Neuronal stem cell (in vitro differentiated cells): ENCODE data around the gene HMGCS2.

Experiments used
- DNase-seq: peaks from one replicate; pipeline ENCODE4 v3.0.0-alpha.2; 2013; ENCODE audit warnings: low spot score
- H2AFZ ChIP-seq: one replicate; pipeline ENCODE4 v1.6.1; 2013; ENCODE audit warnings: mild to moderate bottlenecking, low read length, inconsistent platforms
- H2AK5ac ChIP-seq: 2 replicates; pipeline ENCODE4 v1.6.1; 2013; ENCODE audit warnings: low read depth, mild to moderate bottlenecking, inconsistent platforms, low read length, moderate library complexity, mixed read lengths
- H2BK120ac ChIP-seq: 2 replicates; pipeline ENCODE4 v1.6.1; 2013; ENCODE audit warnings: low read depth, mild to moderate bottlenecking, inconsistent platforms, low read length, moderate library complexity, mixed read lengths
- H2BK12ac ChIP-seq: one replicate; pipeline ENCODE4 v1.6.1; 2013; ENCODE audit warnings: low read length, inconsistent platforms
- H2BK15ac ChIP-seq: 2 replicates; pipeline ENCODE4 v1.6.1; 2013; ENCODE audit warnings: mild to moderate bottlenecking, low read length, inconsistent platforms, mixed read lengths
- H2BK5ac ChIP-seq: one replicate; pipeline ENCODE4 v1.6.1; 2013; ENCODE audit warnings: inconsistent platforms, mild to moderate bottlenecking, low read length, moderate library complexity
- H3K14ac ChIP-seq: one replicate; pipeline ENCODE4 v1.6.1; 2013; ENCODE audit warnings: low read length, inconsistent platforms
- H3K18ac ChIP-seq: 2 replicates; pipeline ENCODE4 v1.6.1; 2013; ENCODE audit warnings: low read length, inconsistent platforms
- H3K23ac ChIP-seq: 2 replicates; pipeline ENCODE4 v1.6.1; 2013; ENCODE audit warnings: low read depth, mild to moderate bottlenecking, mixed read lengths, low read length, inconsistent platforms; ENCODE audit not compliant: poor library complexity
- H3K27ac ChIP-seq: replicated peaks from 3 replicates; pipeline ENCODE4 v1.5.1; 2013; ENCODE audit warnings: low read length, inconsistent platforms
- H3K27me3 ChIP-seq, 3 experiments: 2 replicates each; pipeline ENCODE4 v1.6.1; 2013; ENCODE audit warnings: low read length in 3 of 3, mild to moderate bottlenecking in 2 of 3, inconsistent platforms in 1 of 3, low read depth in 1 of 3, mixed read lengths in 1 of 3, moderate library complexity in 1 of 3; ENCODE audit not compliant: control insufficient read depth in 3 of 3, insufficient read depth in 3 of 3
- H3K36me3 ChIP-seq, 2 donors: replicated peaks in 1 of 2; 2 replicates each; pipeline ENCODE4 v1.6.1; 2013; ENCODE audit warnings: low read length in 2 of 2; ENCODE audit not compliant: control insufficient read depth in 2 of 2, insufficient read depth in 2 of 2
- H3K4ac ChIP-seq: 2 replicates; pipeline ENCODE4 v1.6.1; 2013; ENCODE audit warnings: inconsistent platforms, mild to moderate bottlenecking, low read length, moderate library complexity
- H3K4me1 ChIP-seq, 2 donors: 1 replicate in 1 of 2; 2 replicates in 1 of 2; pipeline ENCODE4 v1.6.1; 2013; ENCODE audit warnings: low read length in 2 of 2, low read depth in 1 of 2; ENCODE audit not compliant: control insufficient read depth in 2 of 2, insufficient read depth in 1 of 2
- H3K4me2 ChIP-seq: one replicate; pipeline ENCODE4 v1.6.1; 2013; ENCODE audit warnings: mild to moderate bottlenecking, low read length, inconsistent platforms; ENCODE audit not compliant: insufficient read depth, poor library complexity, severe bottlenecking
- H3K4me3 ChIP-seq, 2 donors: 2 replicates each; pipeline ENCODE4 v1.5.1; 2013; ENCODE audit warnings: low read length in 2 of 2, mild to moderate bottlenecking in 2 of 2, inconsistent platforms in 1 of 2, moderate library complexity in 1 of 2
- H3K79me1 ChIP-seq: one replicate; pipeline ENCODE4 v1.6.1; 2013; ENCODE audit warnings: low read depth, mild to moderate bottlenecking, inconsistent platforms, low read length, moderate library complexity
- H3K9ac ChIP-seq: one replicate; pipeline ENCODE4 v1.6.1; 2013; ENCODE audit warnings: mild to moderate bottlenecking, low read depth, low read length, inconsistent platforms; ENCODE audit not compliant: poor library complexity
- H3K9me3 ChIP-seq, 2 donors: replicated peaks in 1 of 2; 2 replicates each; pipeline versions ENCODE3 to v1.6.1; 2013; ENCODE audit warnings: low read length in 2 of 2, mild to moderate bottlenecking in 2 of 2, inconsistent platforms in 1 of 2, low read depth in 1 of 2, mixed read lengths in 1 of 2, moderate library complexity in 1 of 2; ENCODE audit not compliant: control insufficient read depth in 2 of 2, insufficient read depth in 1 of 2
- H4K8ac ChIP-seq: one replicate; pipeline ENCODE4 v1.6.1; 2013; ENCODE audit warnings: low read depth, mild to moderate bottlenecking, inconsistent platforms, low read length, moderate library complexity
- H4K91ac ChIP-seq: one replicate; pipeline ENCODE4 v1.6.1; 2013; ENCODE audit warnings: low read length, low read depth, mild to moderate bottlenecking, inconsistent platforms; ENCODE audit not compliant: poor library complexity
- WGBS, 2 donors: extraction: QIAGEN DNeasy Blood & Tissue Kit; methylation state at CpG; one replicate each; pipeline ENCODE4 v1.1.7; 2013; ENCODE audit warnings: missing lambda C conversion rate in 2 of 2, mixed read lengths in 1 of 2; ENCODE audit not compliant: insufficient read length in 2 of 2, insufficient replicate concordance in 1 of 2; ENCODE audit errors: extremely low coverage in 2 of 2; 5-methylcytosine and 5-hydroxymethylcytosine counted together

HMGCS2 gene

GRCh38 chr1:119732465-119733168 lies 36.1 kb downstream of the HMGCS2 start:
- H2BK15ac ChIP-seq = no peak overlapping the region
- H3K4ac ChIP-seq = no peak overlapping the region
- no peak for DNase-seq
- H4K91ac ChIP-seq = no peak overlapping the region
- no peak overlapping the region for H2BK12ac ChIP-seq
- H3K18ac ChIP-seq = no peak overlapping the region
- no peak overlapping the region for H2AFZ ChIP-seq
- H3K23ac ChIP-seq = no peak overlapping the region
- peaks cover 63 to 100% of the 10 kb centered on the region in 2 donors for H3K36me3 ChIP-seq
- H4K8ac ChIP-seq = no peak overlapping the region
- no peak overlapping the region for H3K14ac ChIP-seq
- no peak overlapping the region for H3K4me2 ChIP-seq
- H3K4me3 ChIP-seq = no peak overlapping the region
- no peak overlapping the region for H3K27ac ChIP-seq
- H3K27me3 ChIP-seq = no peaks in the 10 kb centered on the region
- no peak overlapping the region for H2AK5ac ChIP-seq
- no peak overlapping the region for H3K9ac ChIP-seq
- H3K4me1 ChIP-seq = peaks cover 0 to 12% of the 10 kb centered on the region in 2 donors
- WGBS, 2 donors = no CpG with 5 or more reads among the region's 11 CpGs
- H2BK120ac ChIP-seq = no peak overlapping the region
- H3K9me3 ChIP-seq = peaks cover 0 to 1% of the 10 kb centered on the region in 2 donors
- H3K79me1 ChIP-seq = peaks cover 9% of the 10 kb centered on the region
- no peak overlapping the region for H2BK5ac ChIP-seq

GRCh38 chr1:119731741-119732430 lies 36.8 kb downstream of the HMGCS2 start:
- H3K4me1 ChIP-seq = peaks cover 0 to 7% of the 10 kb centered on the region in 2 donors
- no peak overlapping the region for H4K8ac ChIP-seq
- H2AK5ac ChIP-seq = no peak overlapping the region
- H3K9me3 ChIP-seq = peaks cover 0 to 1% of the 10 kb centered on the region in 2 donors
- H3K18ac ChIP-seq = no peak overlapping the region
- no peak overlapping the region for H2BK12ac ChIP-seq
- H2BK5ac ChIP-seq = no peak overlapping the region
- H3K79me1 ChIP-seq = peaks cover 9% of the 10 kb centered on the region
- no CpG with 5 or more reads among the region's 6 CpGs for WGBS, 2 donors
- H3K4ac ChIP-seq = no peak overlapping the region
- no peak overlapping the region for H3K4me2 ChIP-seq
- H3K36me3 ChIP-seq = peaks cover 59 to 99% of the 10 kb centered on the region in 2 donors
- H2AFZ ChIP-seq = no peak overlapping the region
- no peaks in the 10 kb centered on the region for H3K27me3 ChIP-seq
- no peak overlapping the region for H2BK120ac ChIP-seq
- no peak for DNase-seq
- no peak overlapping the region for H2BK15ac ChIP-seq
- no peak overlapping the region for H3K27ac ChIP-seq
- H4K91ac ChIP-seq = no peak overlapping the region
- no peak overlapping the region for H3K23ac ChIP-seq
- no peak overlapping the region for H3K9ac ChIP-seq
- H3K4me3 ChIP-seq = no peak overlapping the region
- H3K14ac ChIP-seq = no peak overlapping the region

DNA sequence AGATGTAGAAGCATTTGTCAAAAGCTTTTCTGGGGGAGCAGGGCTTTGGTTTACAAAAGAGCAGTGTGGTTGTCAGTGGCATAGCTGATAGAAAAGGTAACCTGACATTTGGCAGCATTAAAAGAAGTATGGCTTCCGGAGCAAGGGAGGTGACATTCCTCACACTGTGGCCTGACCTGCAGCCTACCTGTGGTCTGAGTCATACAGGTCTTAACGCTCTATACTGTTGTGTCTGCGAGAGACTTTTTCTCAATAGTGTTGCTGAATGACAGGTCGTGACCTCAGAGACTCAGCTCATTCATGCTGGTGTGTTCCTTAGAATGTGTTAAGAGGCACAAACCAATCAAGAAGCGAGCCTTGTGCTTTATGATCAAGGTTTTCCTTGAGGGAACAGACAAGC lies 37.6 kb downstream of the HMGCS2 start:
- Histone ChIP-seq H2BK5ac (no peak overlapping the region), H4K91ac (no peak overlapping the region), H3K4me1 (peaks cover 0 to 5% of the 10 kb centered on the region in 2 donors), H2AK5ac (no peak overlapping the region), H3K4me3 (no peak overlapping the region), H3K27me3 (no peaks in the 10 kb centered on the region), H2BK120ac (no peak overlapping the region), H3K36me3 (peaks cover 59 to 99% of the 10 kb centered on the region in 2 donors), H2AFZ (no peak overlapping the region), H3K18ac (no peak overlapping the region), H3K23ac (no peak overlapping the region), H3K14ac (no peak overlapping the region), H4K8ac (no peak overlapping the region), H2BK12ac (no peak overlapping the region), H3K79me1 (peaks cover 9% of the 10 kb centered on the region), H3K4ac (no peak overlapping the region), H3K4me2 (no peak overlapping the region), H3K9ac (no peak overlapping the region), H2BK15ac (no peak overlapping the region), H3K27ac (no peak overlapping the region), H3K9me3 (peaks cover 0 to under 1% of the 10 kb centered on the region in 2 donors)
- WGBS, 2 donors = no CpG with 5 or more reads among the region's 5 CpGs
- DNase-seq = no peak

DNA sequence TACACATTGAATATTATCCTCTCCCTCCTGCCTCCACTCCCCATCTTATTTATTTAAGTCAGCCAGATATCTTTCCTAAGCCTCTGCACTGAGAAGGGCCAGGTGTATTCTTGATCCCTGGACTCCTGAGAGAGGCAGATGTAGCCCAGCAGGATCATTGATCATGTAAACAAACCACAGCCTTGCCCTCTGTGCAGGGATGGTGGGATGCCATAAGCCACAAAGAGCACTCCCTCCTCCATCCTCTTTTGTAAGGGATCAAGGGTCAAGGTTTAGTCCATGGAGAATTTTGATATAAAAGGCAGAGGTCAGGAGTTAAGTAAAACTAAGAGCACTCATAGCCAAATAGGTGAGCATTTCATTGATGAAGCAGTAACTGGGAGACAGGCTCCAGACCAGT lies 39.7 kb downstream of the HMGCS2 start:
- no peak overlapping the region for H3K4me3 ChIP-seq
- peaks cover 12% of the 10 kb centered on the region for H3K79me1 ChIP-seq
- no peak overlapping the region for H4K8ac ChIP-seq
- H3K4ac ChIP-seq = no peak overlapping the region
- no peak overlapping the region for H3K4me2 ChIP-seq
- no peak overlapping the region for H2AK5ac ChIP-seq
- H3K14ac ChIP-seq = no peak overlapping the region
- H3K27ac ChIP-seq = no peak overlapping the region
- peaks cover 58 to 99% of the 10 kb centered on the region in 2 donors for H3K36me3 ChIP-seq
- DNase-seq = no peak
- no peak overlapping the region for H2AFZ ChIP-seq
- no peak overlapping the region for H2BK120ac ChIP-seq
- no peak overlapping the region for H3K23ac ChIP-seq
- H3K27me3 ChIP-seq = no peaks in the 10 kb centered on the region
- no peak overlapping the region for H4K91ac ChIP-seq
- H3K18ac ChIP-seq = no peak overlapping the region
- no peaks in the 10 kb centered on the region for H3K9me3 ChIP-seq
- H3K4me1 ChIP-seq = peaks cover 0 to 5% of the 10 kb centered on the region in 2 donors
- no peak overlapping the region for H2BK15ac ChIP-seq
- H3K9ac ChIP-seq = no peak overlapping the region
- H2BK5ac ChIP-seq = no peak overlapping the region
- no peak overlapping the region for H2BK12ac ChIP-seq
